Lower lobe of right lung (tissue), 2 donors: Measurements from ENCODE around the gene SHANK1. TPM values are rescaled to one million over a fixed set of nuclear protein-coding genes. Genes with fewer than 3 reads are reported as not detected.

ENCODE experiments used
- ATAC-seq, 2 donors: fragments of 200-7000 bp; cut with Tn5 transposase; one replicate each; pipeline ENCODE4 v1.9.1; 2020 to 2022; ENCODE audit warnings: mild to moderate bottlenecking in 2 of 2, moderate library complexity in 2 of 2
- DNase-seq: peaks from one replicate; pipeline ENCODE4 v3.0.0-alpha.2; 2020
- H3K27ac ChIP-seq: fragments of 200-600 bp; one replicate; pipeline ENCODE4 v1.8.0; 2022
- H3K27me3 ChIP-seq: fragments of 200-600 bp; one replicate; pipeline ENCODE4 v1.8.0; 2022; ENCODE audit warnings: low read depth
- H3K36me3 ChIP-seq: fragments of 200-600 bp; one replicate; pipeline ENCODE4 v1.8.0; 2022; ENCODE audit warnings: mild to moderate bottlenecking
- H3K4me1 ChIP-seq: fragments of 200-600 bp; one replicate; pipeline ENCODE4 v1.8.0; 2022
- H3K4me3 ChIP-seq: fragments of 200-600 bp; one replicate; pipeline ENCODE4 v1.8.0; 2022; ENCODE audit warnings: mild to moderate bottlenecking
- H3K9me3 ChIP-seq: fragments of 200-600 bp; one replicate; pipeline ENCODE4 v1.8.0; 2022
- intact Hi-C: fragments of 100-400 bp; cut with DNase I; formaldehyde crosslinking; loops from one replicate; pipeline ENCODE4 v1.11.0; 2022
- total RNA-seq: library from RNA; stranded (reverse); fragmentation: NEBNext Ultra II Directional; extraction: Animal tissue kit (Norgen Biotek cat#: 25700); gene quantifications from one replicate; pipeline ENCODE4 v1.2.1, GENCODE V29; 2021
- TF ChIP-seq, protein P1 (sequence below): fragments of 200-600 bp; IDR thresholded peaks from one replicate; pipeline ENCODE4 v1.8.0; 2022; ENCODE audit warnings: antibody characterized with exemption, mild to moderate bottlenecking
- donor health status: DM: no; HTN: yes; CAD: no; lungs with severe emphysema.

Gene SHANK1
- total RNA-seq, 1 donor from 2014 or later, result 0.71 TPM

- intact Hi-C loops, result no loop called here
- H3K27me3 ChIP-seq, result peaks cover 60% of the 10 kb centered on the region
- no peaks in the 10 kb centered on the region for H3K9me3 ChIP-seq
- ATAC-seq (no peak), DNase-seq (no peak)
- H3K4me3 ChIP-seq, result no peak overlapping the region
- no peaks in the 10 kb centered on the region for H3K36me3 ChIP-seq
- H3K27ac ChIP-seq, result no peak overlapping the region
- TF ChIP-seq, protein P1, sequence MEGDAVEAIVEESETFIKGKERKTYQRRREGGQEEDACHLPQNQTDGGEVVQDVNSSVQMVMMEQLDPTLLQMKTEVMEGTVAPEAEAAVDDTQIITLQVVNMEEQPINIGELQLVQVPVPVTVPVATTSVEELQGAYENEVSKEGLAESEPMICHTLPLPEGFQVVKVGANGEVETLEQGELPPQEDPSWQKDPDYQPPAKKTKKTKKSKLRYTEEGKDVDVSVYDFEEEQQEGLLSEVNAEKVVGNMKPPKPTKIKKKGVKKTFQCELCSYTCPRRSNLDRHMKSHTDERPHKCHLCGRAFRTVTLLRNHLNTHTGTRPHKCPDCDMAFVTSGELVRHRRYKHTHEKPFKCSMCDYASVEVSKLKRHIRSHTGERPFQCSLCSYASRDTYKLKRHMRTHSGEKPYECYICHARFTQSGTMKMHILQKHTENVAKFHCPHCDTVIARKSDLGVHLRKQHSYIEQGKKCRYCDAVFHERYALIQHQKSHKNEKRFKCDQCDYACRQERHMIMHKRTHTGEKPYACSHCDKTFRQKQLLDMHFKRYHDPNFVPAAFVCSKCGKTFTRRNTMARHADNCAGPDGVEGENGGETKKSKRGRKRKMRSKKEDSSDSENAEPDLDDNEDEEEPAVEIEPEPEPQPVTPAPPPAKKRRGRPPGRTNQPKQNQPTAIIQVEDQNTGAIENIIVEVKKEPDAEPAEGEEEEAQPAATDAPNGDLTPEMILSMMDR, result no peak
- peaks cover 2% of the 10 kb centered on the region for H3K4me1 ChIP-seq
Measured at GRCh38 chr19:50664204-50664603, 55.4 kb downstream of the SHANK1 start.

- intact Hi-C loops, result no loop called here
- Histone ChIP-seq H3K27me3 (peaks cover 62% of the 10 kb centered on the region), H3K9me3 (no peaks in the 10 kb centered on the region), H3K27ac (no peak overlapping the region), H3K4me3 (no peak overlapping the region), H3K4me1 (peaks cover 10% of the 10 kb centered on the region), H3K36me3 (no peaks in the 10 kb centered on the region)
- TF ChIP-seq, protein P1, result no peak
- DNase-seq (no peak), ATAC-seq (no peak)
Measured at GRCh38 chr19:50663482-50663790, 56.2 kb downstream of the SHANK1 start.

DNA sequence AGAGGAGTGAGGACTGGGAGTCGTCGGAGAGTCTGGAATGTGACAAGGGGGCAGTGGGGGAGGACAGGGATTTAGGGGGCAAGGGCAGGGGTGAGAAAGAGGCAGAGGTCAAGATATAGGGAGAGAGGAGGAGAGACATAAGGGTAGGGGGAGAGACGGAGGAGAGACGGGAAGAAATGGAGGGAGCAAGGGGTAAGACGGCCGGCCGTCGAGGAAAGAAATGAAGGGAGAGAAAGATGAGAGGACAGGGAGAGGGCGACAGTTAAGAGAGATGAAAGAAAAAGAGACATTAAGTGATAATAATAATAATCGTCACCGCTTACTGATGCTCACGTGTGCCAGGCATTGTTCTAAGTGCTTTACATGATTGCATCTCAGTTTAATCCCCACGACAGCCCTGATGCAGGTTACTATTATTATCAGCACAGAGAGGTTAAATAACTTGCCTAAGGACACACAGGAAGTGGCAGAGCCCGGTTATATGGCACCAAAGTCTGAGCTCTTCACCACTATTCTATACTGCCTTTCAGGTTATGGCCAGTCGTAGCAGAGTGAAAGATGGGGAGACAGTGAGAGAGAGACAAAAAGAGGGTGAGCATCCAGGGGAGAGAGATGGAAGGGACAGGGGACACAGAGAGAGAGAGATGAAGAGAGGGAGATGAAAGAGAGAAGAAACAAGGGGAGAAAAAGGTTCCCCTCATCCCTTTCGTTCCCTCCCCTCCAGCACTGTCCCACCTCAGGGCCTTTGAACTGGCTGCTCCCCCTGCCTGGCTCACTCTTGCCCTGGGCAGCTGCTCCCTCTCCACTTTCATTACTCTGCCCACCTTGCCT, 56.7 kb downstream of the SHANK1 start:
- DNase-seq, result no peak
- Histone ChIP-seq H3K9me3 (no peaks in the 10 kb centered on the region), H3K27ac (no peak overlapping the region), H3K27me3 (peaks cover 62% of the 10 kb centered on the region), H3K4me3 (no peak overlapping the region), H3K4me1 (peaks cover 16% of the 10 kb centered on the region), H3K36me3 (no peaks in the 10 kb centered on the region)
- ATAC-seq, result no peak
- TF ChIP-seq, protein P1, result no peak
- intact Hi-C loops, result no loop called here

DNA sequence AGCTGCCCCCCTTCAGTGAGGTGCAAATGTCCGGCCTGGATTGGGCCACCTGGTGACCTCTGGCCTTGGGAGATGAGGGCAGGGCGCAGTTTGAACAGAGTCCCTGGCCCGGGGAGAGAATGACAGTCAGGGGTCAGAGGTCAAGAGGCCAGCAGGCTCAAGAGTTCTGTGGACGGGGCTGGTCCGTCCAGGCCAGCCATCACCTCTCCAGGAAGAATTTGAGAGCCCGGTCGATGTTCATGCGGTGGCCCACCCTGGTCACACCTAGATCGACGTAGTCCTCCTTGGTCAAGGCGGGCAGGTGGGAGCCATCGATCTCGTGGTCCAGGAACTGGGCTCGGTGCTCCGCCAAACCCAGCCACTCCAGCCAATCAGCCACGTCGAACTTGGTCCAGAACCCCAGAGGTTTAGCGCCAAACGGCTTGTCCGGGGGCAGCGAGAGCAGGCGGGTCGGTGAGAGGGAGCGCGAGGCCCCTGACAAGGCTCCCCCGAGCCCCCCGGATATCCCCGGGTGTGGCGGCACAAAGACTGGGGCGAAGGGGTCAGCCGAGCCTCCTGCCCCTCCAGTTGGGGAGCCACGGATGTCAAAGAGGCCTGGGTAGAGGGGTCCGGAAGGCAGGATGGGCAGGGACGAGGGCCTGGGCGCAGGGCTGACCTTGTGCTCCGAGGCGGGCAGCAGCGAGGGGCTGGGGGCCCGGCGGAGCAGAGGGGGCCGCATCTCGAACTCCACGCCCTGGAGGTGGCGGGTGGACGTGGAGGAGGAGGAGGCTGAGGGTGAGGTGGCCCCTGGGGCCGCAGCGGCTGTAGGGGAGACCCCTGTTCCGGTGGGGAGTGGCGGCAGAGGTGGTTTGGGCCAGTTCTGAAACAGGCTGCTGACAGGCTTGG, 57.6 kb downstream of the SHANK1 start:
- Histone ChIP-seq H3K4me1 (peaks cover 16% of the 10 kb centered on the region), H3K4me3 (no peak overlapping the region), H3K36me3 (no peaks in the 10 kb centered on the region), H3K27ac (no peak overlapping the region), H3K27me3 (peaks cover 57% of the 10 kb centered on the region), H3K9me3 (no peaks in the 10 kb centered on the region)
- ATAC-seq (no peak), DNase-seq (no peak)
- TF ChIP-seq, protein P1, result no peak
- intact Hi-C loops, result no loop called here

GRCh38 chr19:50661023-50661422, 58.6 kb downstream of the SHANK1 start:
- no peak for ATAC-seq
- no peaks in the 10 kb centered on the region for H3K9me3 ChIP-seq

More at GRCh38 chr19:50661023-50661422, 58.6 kb downstream of the SHANK1 start:
- DNase-seq, result no peak
- Histone ChIP-seq H3K27ac (no peak overlapping the region), H3K4me3 (no peak overlapping the region), H3K27me3 (peaks cover 49% of the 10 kb centered on the region), H3K36me3 (no peaks in the 10 kb centered on the region), H3K4me1 (peaks cover 16% of the 10 kb centered on the region)
- TF ChIP-seq, protein P1, result no peak
- intact Hi-C loops, result no loop called here
